Measurements from ENCODE around the gene STAB2. TPM values are rescaled to one million over a fixed set of nuclear protein-coding genes. Genes with fewer than 3 reads are reported as not detected.

STAB2 gene, protein sequence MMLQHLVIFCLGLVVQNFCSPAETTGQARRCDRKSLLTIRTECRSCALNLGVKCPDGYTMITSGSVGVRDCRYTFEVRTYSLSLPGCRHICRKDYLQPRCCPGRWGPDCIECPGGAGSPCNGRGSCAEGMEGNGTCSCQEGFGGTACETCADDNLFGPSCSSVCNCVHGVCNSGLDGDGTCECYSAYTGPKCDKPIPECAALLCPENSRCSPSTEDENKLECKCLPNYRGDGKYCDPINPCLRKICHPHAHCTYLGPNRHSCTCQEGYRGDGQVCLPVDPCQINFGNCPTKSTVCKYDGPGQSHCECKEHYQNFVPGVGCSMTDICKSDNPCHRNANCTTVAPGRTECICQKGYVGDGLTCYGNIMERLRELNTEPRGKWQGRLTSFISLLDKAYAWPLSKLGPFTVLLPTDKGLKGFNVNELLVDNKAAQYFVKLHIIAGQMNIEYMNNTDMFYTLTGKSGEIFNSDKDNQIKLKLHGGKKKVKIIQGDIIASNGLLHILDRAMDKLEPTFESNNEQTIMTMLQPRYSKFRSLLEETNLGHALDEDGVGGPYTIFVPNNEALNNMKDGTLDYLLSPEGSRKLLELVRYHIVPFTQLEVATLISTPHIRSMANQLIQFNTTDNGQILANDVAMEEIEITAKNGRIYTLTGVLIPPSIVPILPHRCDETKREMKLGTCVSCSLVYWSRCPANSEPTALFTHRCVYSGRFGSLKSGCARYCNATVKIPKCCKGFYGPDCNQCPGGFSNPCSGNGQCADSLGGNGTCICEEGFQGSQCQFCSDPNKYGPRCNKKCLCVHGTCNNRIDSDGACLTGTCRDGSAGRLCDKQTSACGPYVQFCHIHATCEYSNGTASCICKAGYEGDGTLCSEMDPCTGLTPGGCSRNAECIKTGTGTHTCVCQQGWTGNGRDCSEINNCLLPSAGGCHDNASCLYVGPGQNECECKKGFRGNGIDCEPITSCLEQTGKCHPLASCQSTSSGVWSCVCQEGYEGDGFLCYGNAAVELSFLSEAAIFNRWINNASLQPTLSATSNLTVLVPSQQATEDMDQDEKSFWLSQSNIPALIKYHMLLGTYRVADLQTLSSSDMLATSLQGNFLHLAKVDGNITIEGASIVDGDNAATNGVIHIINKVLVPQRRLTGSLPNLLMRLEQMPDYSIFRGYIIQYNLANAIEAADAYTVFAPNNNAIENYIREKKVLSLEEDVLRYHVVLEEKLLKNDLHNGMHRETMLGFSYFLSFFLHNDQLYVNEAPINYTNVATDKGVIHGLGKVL (N-terminal part only)
- total RNA-seq: 1 to 10 TPM in 2 of 4 donors, under 1 TPM in 2; 0.27 to 6.5 (median 1.2) TPM

DNA sequence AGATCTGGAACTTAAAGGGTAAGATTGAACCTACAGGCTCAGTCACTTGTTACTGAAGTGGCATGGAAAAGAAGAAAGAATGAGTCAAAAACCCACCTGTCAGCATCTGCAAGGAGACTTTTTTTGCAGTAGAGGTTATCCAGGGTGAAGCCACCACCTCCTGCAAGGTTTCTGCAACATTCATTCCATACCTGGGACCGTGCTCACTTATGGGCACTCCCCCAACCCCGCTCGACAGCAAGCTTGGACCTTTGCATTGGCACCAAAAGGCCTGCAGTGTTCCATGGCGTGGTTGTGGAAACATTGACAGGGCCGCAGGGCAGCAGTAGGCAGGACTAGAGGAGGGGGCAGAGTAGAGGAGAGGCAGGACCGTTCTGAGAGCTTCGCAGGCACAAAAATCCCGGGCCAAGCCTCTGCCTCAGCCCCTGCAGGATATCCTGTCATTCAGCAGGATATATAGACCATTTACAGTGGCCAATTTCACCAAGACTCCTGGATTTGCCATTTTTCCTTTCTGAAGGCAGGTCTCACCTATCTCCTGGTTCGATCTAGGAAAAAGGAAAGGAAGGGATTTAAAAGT is at the start of gene STAB2:
Gene STAB2 (plus strand): TSS at position 483 of the 580 bp plus-strand sequence. CDS start 204 bp downstream, outside the sequence.
- Histone ChIP-seq H3K9me3 (no peaks in the 10 kb centered on the region), H3K27me3 (no peaks in the 10 kb centered on the region), H3K4me1 (peaks cover 19 to 34% of the 10 kb centered on the region in 2 donors), H3K4me3 (replicated peaks in 1 of 3) (no peak within 1 kb of the TSS), H3K36me3 (no peaks in the 10 kb centered on the region), H3K27ac (no peak within 1 kb of the TSS)
- no peak for DNase-seq
- intact Hi-C loops (cut with DNase I): no loop called here
- TF ChIP-seq, protein P1, sequence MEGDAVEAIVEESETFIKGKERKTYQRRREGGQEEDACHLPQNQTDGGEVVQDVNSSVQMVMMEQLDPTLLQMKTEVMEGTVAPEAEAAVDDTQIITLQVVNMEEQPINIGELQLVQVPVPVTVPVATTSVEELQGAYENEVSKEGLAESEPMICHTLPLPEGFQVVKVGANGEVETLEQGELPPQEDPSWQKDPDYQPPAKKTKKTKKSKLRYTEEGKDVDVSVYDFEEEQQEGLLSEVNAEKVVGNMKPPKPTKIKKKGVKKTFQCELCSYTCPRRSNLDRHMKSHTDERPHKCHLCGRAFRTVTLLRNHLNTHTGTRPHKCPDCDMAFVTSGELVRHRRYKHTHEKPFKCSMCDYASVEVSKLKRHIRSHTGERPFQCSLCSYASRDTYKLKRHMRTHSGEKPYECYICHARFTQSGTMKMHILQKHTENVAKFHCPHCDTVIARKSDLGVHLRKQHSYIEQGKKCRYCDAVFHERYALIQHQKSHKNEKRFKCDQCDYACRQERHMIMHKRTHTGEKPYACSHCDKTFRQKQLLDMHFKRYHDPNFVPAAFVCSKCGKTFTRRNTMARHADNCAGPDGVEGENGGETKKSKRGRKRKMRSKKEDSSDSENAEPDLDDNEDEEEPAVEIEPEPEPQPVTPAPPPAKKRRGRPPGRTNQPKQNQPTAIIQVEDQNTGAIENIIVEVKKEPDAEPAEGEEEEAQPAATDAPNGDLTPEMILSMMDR (IDR thresholded peaks at IDR 0.05): no peak
- TF ChIP-seq POLR2A (IDR thresholded peaks at IDR 0.05): no peak
- 72 to 78% methylated on average over 9 of the region's 9 CpGs for WGBS, 2 donors

DNA sequence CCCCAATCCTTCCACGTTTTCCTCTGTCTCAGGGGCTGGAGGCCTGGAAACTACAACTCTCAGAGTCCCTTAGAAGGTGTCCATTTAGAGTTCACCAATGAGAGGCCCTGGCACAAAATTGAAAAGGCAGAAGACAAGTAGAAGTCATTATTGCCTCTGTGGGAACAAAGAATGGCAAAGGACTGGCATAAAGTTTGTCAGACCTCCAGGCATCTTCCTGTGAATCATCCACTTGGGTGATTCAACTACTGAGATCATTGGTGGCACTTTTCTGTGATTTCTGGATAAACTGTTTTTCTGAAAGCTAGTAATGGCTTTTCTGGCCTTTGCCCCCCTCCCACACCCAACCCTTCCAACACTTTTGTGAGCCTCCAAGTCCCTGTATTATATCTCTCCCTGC is 48.7 kb upstream of the STAB2 start:
- Histone ChIP-seq H3K4me1 (no peaks in the 10 kb centered on the region), H3K27ac (no peak overlapping the region), H3K4me3 (replicated peaks in 1 of 3) (no peak overlapping the region), H3K9me3 (no peaks in the 10 kb centered on the region), H3K27me3 (no peaks in the 10 kb centered on the region), H3K36me3 (no peaks in the 10 kb centered on the region)
- intact Hi-C loops (cut with DNase I): no loop called here
- no peak for TF ChIP-seq POLR2A (IDR thresholded peaks at IDR 0.05)
- TF ChIP-seq, protein P1 (IDR thresholded peaks at IDR 0.05): no peak
- WGBS, 2 donors: 44 to 48% methylated on average over 1 of the region's 1 CpG
- no peak for DNase-seq

- H3K36me3 ChIP-seq: no peaks in the 10 kb centered on the region
- no peaks in the 10 kb centered on the region for H3K9me3 ChIP-seq
- whole genome bisulfite sequencing, 2 donors: 73 to 76% methylated on average over 3 of the region's 3 CpGs
- H3K27ac ChIP-seq: no peak overlapping the region
- no peak for DNase-seq
- H3K4me3 ChIP-seq (replicated peaks in 1 of 3): no peak overlapping the region
- TF ChIP-seq POLR2A (IDR thresholded peaks at IDR 0.05): no peak
- TF ChIP-seq, protein P1 (IDR thresholded peaks at IDR 0.05): no peak
- intact Hi-C loops (cut with DNase I): loop anchor here (10.0 kb wide), 1 partner anchor 586 kb away; the partner anchor contains the start of gene ASCL1
- no peaks in the 10 kb centered on the region for H3K27me3 ChIP-seq
- H3K4me1 ChIP-seq: no peaks in the 10 kb centered on the region
Observed at GRCh38 chr12:103540319-103540718, 46.8 kb upstream of the STAB2 start.

DNA sequence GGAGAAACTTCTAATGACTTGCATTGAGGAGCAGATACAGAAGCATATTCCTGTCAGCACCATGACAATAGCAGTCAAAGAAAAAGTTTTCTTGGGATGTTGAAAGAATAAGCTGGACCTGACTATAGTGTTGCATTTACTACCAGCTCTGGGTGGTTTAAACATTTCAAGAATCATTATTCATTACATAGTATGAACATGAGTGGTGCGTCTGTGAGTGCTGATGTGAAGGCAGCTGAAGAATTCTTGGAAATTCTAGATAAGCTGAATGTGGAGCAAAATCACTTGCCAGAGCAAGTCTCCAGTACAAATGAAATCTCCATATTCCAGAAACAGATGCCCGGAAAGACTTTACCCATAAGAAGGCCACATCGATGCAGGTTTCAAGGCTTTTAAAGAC is 45.0 kb upstream of the STAB2 start:
- H3K27ac ChIP-seq: no peak overlapping the region
- WGBS, 2 donors: 92 to 95% methylated on average over 3 of the region's 3 CpGs
- H3K4me3 ChIP-seq (replicated peaks in 1 of 3): no peak overlapping the region
- TF ChIP-seq, protein P1 (IDR thresholded peaks at IDR 0.05): no peak
- TF ChIP-seq POLR2A (IDR thresholded peaks at IDR 0.05): no peak
- H3K9me3 ChIP-seq: no peaks in the 10 kb centered on the region
- no peaks in the 10 kb centered on the region for H3K27me3 ChIP-seq
- no peak for DNase-seq
- no peaks in the 10 kb centered on the region for H3K36me3 ChIP-seq
- intact Hi-C loops (cut with DNase I): loop anchor here (10.0 kb wide), 1 partner anchor 587 kb away; the partner anchor contains the start of gene ASCL1
- no peaks in the 10 kb centered on the region for H3K4me1 ChIP-seq

Measured in thyroid gland (tissue), 4 donors.